Endometrial microvascular endothelial cells (primary cell): ENCODE results near the gene ZBTB46. TPM values are rescaled to one million over a fixed set of nuclear protein-coding genes. Genes with fewer than 3 reads are reported as not detected.

Source experiments
- in situ Hi-C: cut with HindIII; loops from 2 replicates; pipeline ENCODE4 v1.10.0; 2017; ENCODE audit warnings: low sequenced_read_pairs, low pct_unique_long_range_greater_than_20kb; ENCODE audit errors: inconsistent ontology term
- total RNA-seq: library from RNA; depleted of rRNA; stranded (reverse); fragments of >200 nt; gene quantifications from one replicate; pipeline ENCODE4 v1.2.3, GENCODE V29; 2015; ENCODE audit errors: inconsistent ontology term

ZBTB46 gene
- total RNA-seq, 1 donor from 2014 or later = not detected

GRCh38 chr20:63777614-63778013 lies 53.5 kb downstream of the ZBTB46 start:
- in situ Hi-C loops = loop anchor here (25.0 kb wide), 1 partner anchor 110 kb away; the partner anchor contains the start of gene DNAJC5

- in situ Hi-C loops = loop anchor here (25.0 kb wide), 1 partner anchor 110 kb away; the partner anchor contains the start of gene DNAJC5
Observed at GRCh38 chr20:63776875-63777274, 54.2 kb downstream of the ZBTB46 start.

- in situ Hi-C loops = loop anchor here (25.0 kb wide), 1 partner anchor 112 kb away; the partner anchor contains the start of gene DNAJC5
Observed at GRCh38 chr20:63775096-63775978, 55.7 kb downstream of the ZBTB46 start.

- in situ Hi-C loops = no loop called here
Observed at GRCh38 chr20:63774306-63774705, 56.8 kb downstream of the ZBTB46 start.

DNA sequence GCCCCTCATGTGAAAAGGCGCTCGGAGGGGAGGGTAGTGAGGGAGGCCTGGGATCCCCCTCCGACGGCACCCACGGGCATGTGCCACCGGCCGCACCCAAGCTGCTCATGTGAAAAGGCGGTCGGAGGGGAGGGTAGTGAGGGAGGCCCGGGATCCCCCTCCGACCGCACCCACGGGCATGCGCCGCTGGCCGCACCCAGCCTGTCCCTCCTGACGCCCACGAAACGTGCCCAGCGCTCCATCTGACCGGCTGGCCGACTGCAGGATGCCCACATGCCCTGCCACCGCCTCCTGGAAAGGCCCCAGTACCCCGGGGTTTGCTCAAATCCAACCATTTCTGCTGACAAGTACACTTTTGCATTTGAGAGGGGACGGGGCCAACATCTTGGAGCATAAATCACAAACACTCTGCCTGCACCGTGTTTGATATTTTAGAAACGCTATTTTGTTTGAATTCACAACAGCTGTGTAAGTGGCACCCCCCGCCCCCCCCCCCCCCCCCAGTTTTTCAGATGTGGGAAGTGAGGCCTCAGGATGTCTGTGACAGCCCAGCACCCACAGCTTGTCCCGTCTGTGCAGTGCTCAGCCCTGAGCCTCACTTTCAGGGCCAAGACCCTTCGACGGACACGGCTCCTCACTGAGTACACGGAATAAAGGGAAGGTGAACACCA lies 57.4 kb downstream of the ZBTB46 start:
- in situ Hi-C loops = no loop called here

GRCh38 chr20:63772781-63773518 lies 58.1 kb downstream of the ZBTB46 start:
- in situ Hi-C loops = no loop called here

DNA sequence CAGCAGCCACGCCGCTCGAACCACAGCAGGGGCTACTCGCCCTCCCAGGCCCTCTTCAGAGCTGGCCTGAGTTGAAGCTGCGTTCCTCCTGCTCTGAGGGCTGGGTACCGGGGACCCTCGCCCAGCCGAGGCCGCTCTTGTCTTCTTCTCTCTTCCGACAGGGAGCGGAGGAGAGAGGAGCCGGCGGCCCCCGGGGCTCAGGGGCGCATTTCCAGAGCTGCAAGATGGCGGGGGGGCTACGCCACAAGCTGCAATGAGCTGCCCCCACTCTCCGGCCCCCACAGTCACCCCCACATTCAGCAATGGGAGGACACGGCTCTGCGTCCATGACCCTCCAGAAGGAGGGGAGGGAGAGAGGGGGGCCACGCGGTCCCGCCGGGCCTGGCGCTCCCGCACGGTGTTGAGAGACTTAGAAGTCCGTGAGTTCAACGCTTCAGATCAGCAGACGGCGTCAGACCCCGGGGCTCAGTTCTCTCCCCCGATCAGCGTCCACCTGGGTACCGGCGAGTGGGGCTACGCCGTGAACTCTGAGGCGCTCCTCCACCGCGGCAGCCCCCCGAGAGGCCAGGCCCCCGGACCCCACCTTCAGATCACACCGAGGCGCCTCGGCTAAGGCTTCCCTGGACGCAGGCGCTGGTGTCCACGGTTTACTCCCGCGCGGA lies 59.9 kb downstream of the ZBTB46 start:
- in situ Hi-C loops = no loop called here

GRCh38 chr20:63769891-63770474 lies 61.1 kb downstream of the ZBTB46 start:
- in situ Hi-C loops = no loop called here

GRCh38 chr20:63768591-63769515 lies 62.2 kb downstream of the ZBTB46 start:
- in situ Hi-C loops = no loop called here

- in situ Hi-C loops = no loop called here
Observed at GRCh38 chr20:63767886-63768285, 63.2 kb downstream of the ZBTB46 start.

DNA sequence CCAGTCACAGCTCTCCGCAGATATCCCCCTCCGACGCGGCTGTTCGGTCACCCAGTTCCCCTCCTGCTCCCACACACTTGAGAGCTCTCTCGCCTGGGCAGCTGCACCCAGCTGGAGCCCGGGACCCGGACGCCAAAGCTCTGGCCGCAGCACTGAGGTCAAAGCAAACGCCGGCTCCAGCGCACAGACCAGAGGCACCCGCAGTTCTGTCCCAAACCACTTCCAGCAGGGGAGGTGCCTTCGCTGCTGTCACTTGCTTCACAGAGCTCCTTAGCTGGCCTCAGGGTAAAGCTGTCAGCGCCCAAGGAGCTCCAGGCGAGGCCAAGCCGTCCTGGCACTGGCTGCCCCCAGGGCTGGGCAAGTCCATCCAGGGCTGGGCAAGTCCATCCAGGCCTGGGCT lies 63.6 kb downstream of the ZBTB46 start:
- in situ Hi-C loops = no loop called here

- in situ Hi-C loops = no loop called here
Observed at GRCh38 chr20:63766695-63767426, 64.2 kb downstream of the ZBTB46 start.

- in situ Hi-C loops = no loop called here
Observed at GRCh38 chr20:63765902-63766301, 65.2 kb downstream of the ZBTB46 start.

- in situ Hi-C loops = no loop called here
Observed at GRCh38 chr20:63765082-63765873, 65.8 kb downstream of the ZBTB46 start.

- in situ Hi-C loops = no loop called here
Observed at GRCh38 chr20:63759377-63759901, 71.6 kb downstream of the ZBTB46 start.

GRCh38 chr20:63758152-63758551 lies 72.9 kb downstream of the ZBTB46 start:
- in situ Hi-C loops = no loop called here
